ENCODE results near the gene HYAL2.
A peak's percentile ranks its signal among the peaks of the same experiment; 100 is the strongest.

GRCh38 chr3:50303013-50303815 lies 19.3 kb downstream of the HYAL2 start, which contains the start of gene HYAL1:
- TF ChIP-seq POLR2AphosphoS5 (IDR thresholded peaks at IDR 0.05; ENCODE audit: low read depth, low read length) (peak; percentile 40; the same call in 1 of the 2 replicates), REST (IDR thresholded peaks at IDR 0.05; ENCODE audit: insufficient read depth in 1 of 2, low read depth in 2 of 2, low read length in 2 of 2) (no peak), SIN3A (IDR thresholded peaks at IDR 0.05; ENCODE audit: borderline replicate concordance, insufficient read depth, low read length) (no peak), TAF1 (IDR thresholded peaks at IDR 0.05; ENCODE audit: borderline replicate concordance, insufficient read depth, low read length) (no peak), FOXP2 (optimal IDR thresholded peaks at IDR 0.05; ENCODE audit: borderline replicate concordance, extremely low read depth, extremely low read length, insufficient read depth) (no peak)
